LNCaP clone FGC (cell line): Measurements from ENCODE around the gene GNAT1.

Experiments used
- DNase-seq: peaks from one replicate; pipeline ENCODE4 v3.0.0-alpha.2; 2011; ENCODE audit warnings: low read depth
- H3K4me3 ChIP-seq: 2 replicates; pipeline ENCODE4 v1.5.1; 2011; ENCODE audit warnings: mild to moderate bottlenecking, low read depth, low read length, control low read depth
- TF ChIP-seq, protein P1 (sequence below): IDR thresholded peaks from 2 replicates; pipeline ENCODE4 v1.5.1; 2012; ENCODE audit warnings: mild to moderate bottlenecking; ENCODE audit not compliant: control insufficient read depth, insufficient read depth; ENCODE audit errors: extremely low read depth

GNAT1 gene

GRCh38 chr3:50179710-50180109, 11.7 kb upstream of the GNAT1 start:
- no peak overlapping the region for H3K4me3 ChIP-seq
- no peak for DNase-seq
- TF ChIP-seq, protein P1, sequence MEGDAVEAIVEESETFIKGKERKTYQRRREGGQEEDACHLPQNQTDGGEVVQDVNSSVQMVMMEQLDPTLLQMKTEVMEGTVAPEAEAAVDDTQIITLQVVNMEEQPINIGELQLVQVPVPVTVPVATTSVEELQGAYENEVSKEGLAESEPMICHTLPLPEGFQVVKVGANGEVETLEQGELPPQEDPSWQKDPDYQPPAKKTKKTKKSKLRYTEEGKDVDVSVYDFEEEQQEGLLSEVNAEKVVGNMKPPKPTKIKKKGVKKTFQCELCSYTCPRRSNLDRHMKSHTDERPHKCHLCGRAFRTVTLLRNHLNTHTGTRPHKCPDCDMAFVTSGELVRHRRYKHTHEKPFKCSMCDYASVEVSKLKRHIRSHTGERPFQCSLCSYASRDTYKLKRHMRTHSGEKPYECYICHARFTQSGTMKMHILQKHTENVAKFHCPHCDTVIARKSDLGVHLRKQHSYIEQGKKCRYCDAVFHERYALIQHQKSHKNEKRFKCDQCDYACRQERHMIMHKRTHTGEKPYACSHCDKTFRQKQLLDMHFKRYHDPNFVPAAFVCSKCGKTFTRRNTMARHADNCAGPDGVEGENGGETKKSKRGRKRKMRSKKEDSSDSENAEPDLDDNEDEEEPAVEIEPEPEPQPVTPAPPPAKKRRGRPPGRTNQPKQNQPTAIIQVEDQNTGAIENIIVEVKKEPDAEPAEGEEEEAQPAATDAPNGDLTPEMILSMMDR: no peak

GRCh38 chr3:50181985-50182384, 9.4 kb upstream of the GNAT1 start:
- no peak for DNase-seq
- no peak overlapping the region for H3K4me3 ChIP-seq
- TF ChIP-seq, protein P1: no peak

GRCh38 chr3:50182533-50183099, 8.8 kb upstream of the GNAT1 start:
- no peak for DNase-seq
- TF ChIP-seq, protein P1: no peak
- H3K4me3 ChIP-seq: no peak overlapping the region

- no peak for DNase-seq
- TF ChIP-seq, protein P1: no peak
- H3K4me3 ChIP-seq: no peak overlapping the region
These were observed 7.7 kb upstream of the GNAT1 start for GRCh38 chr3:50183755-50184154.

DNA sequence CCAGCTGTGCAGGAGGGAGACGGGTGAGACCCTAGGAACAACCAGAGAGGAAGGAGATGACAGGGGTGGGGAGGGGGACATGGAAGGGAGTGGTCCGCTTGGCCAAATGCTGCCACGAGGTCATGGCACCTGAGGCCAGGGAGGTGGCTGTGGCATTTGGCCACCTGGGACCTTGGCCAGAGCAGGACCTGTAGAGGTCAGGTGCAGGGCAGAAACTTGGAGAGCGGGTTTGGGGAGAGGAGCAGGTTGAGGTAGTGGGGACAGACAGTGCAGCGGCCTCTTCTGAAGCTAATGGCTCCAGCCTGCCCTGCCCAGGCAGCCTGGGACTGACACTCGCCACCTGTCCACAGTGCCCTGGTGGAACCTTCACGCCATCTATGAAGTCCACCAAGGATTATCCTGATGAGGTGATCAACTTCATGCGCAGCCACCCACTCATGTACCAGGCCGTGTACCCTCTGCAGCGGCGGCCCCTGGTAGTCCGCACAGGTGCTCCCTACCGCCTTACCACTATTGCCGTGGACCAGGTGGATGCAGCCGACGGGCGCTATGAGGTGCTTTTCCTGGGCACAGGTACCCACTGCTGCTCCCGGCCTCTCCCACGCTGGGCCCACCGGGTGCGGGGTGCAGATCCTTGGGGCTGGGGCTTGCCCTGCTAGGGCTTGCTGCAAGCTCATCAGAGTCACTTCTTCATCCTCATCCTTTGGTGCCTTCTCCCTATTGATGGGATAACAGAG, 7.0 kb upstream of the GNAT1 start:
- TF ChIP-seq, protein P1: 0 out of 2 replicates have a peak, but pooled peaks have one; percentile 3
- H3K4me3 ChIP-seq: no peak overlapping the region
- peak; percentile 89 for DNase-seq

GRCh38 chr3:50185230-50185629, 6.2 kb upstream of the GNAT1 start:
- H3K4me3 ChIP-seq: no peak overlapping the region
- TF ChIP-seq, protein P1: no peak
- no peak for DNase-seq
